ENCODE results near the gene PTPN4. TPM values are rescaled to one million over a fixed set of nuclear protein-coding genes. Genes with fewer than 3 reads are reported as not detected.

PTPN4 gene
- total and polyA plus RNA-seq, 10 of the 15 experiments (the other 5 are each of a cell fraction or from before 2014, with no cell fraction given): 5.0 to 29.7 (median 23.7) TPM

- Histone ChIP-seq H2AFZ (ENCODE audit: control insufficient read depth, low read depth, low read length) (no peak overlapping the region), H3K9me3 (replicated peaks; ENCODE audit: control insufficient read depth, insufficient read depth, low read length) (no peaks in the 10 kb centered on the region), H3K36me3 (ENCODE audit: control insufficient read depth in 2 of 2, insufficient read depth in 2 of 2, low read length in 1 of 2) (no peaks in the 10 kb centered on the region), H3K4me3 (no peak overlapping the region), H3K4me1 (ENCODE audit: control insufficient read depth, insufficient read depth, low read length) (no peaks in the 10 kb centered on the region), H4K20me1 (ENCODE audit: control insufficient read depth, insufficient read depth) (no peaks in the 10 kb centered on the region), H3K27me3 (replicated peaks in 1 of 2; ENCODE audit: control insufficient read depth in 2 of 2, insufficient read depth in 2 of 2, low read length in 1 of 2) (no peaks in the 10 kb centered on the region), H3K4me2 (ENCODE audit: control insufficient read depth, insufficient read depth) (no peak overlapping the region), H3K27ac (ENCODE audit: control insufficient read depth, insufficient read depth) (no peak overlapping the region), H3K79me2 (ENCODE audit: control insufficient read depth, insufficient read depth, low read length) (no peaks in the 10 kb centered on the region), H3K9ac (ENCODE audit: control insufficient read depth, insufficient read depth, low read length) (no peak overlapping the region)
- DNase-seq (ENCODE audit: low read depth, low spot score): no peak
- 65% methylated on average over 3 of the region's 3 CpGs for WGBS (ENCODE audit: insufficient coverage, insufficient replicate concordance, low lambda C conversion rate, missing lambda C conversion rate)
- ChIA-PET RAD21 (ENCODE audit: unreplicated experiment) (no interaction called here), CTCF (interaction anchor here (1.1 to 1.3 kb wide), 2 partner anchors 15 to 235 kb away, joined by 3 read pairs; no protein-coding TSS in a partner anchor), POLR2A (no interaction called here), SMC1A (ENCODE audit: uncharacterized antibody, unreplicated experiment) (interaction anchor here (0.9 to 1.5 kb wide), 4 partner anchors 9 to 236 kb away, joined by 3 to 6 read pairs (median 4); no protein-coding TSS in a partner anchor)
- ATAC-seq: no peak
- BruUV-seq (replicated peaks): no TSS peak
- FAIRE-seq: no peak
- in situ Hi-C loops (cut with MboI): no loop called here
- intact Hi-C loops (cut with micrococcal nuclease; ENCODE audit: unreplicated experiment): no loop called here
- TF ChIP-seq NR2F1 (conservative IDR thresholded peaks at IDR 0.05): no peak
- no peak for TF ChIP-seq TAF1 (IDR thresholded peaks at IDR 0.05; ENCODE audit: borderline replicate concordance, low read depth, low read length)
- no peak for TF ChIP-seq ZBED1 (IDR thresholded peaks at IDR 0.05; ENCODE audit: borderline replicate concordance)
- TF ChIP-seq YY1 (IDR thresholded peaks at IDR 0.05; ENCODE audit: low read depth, low read length): no peak
- TF ChIP-seq SKIL (IDR thresholded peaks at IDR 0.05; ENCODE audit: low read depth, poor library complexity, severe bottlenecking): no peak
- no peak for TF ChIP-seq ZNF687 (IDR thresholded peaks at IDR 0.05)
- no peak for TF ChIP-seq CBX3 (IDR thresholded peaks at IDR 0.05; ENCODE audit: borderline replicate concordance, low read depth)
- no peak for TF ChIP-seq RUNX3 (IDR thresholded peaks at IDR 0.05; ENCODE audit: low read length)
- no peak for TF ChIP-seq ZNF622 (IDR thresholded peaks at IDR 0.05)
- TF ChIP-seq CREM (IDR thresholded peaks at IDR 0.05; ENCODE audit: low read depth): no peak
- TF ChIP-seq SRF (IDR thresholded peaks at IDR 0.05; ENCODE audit: low read depth in 2 of 2, low read length in 2 of 2): no peak
- TF ChIP-seq REST (IDR thresholded peaks at IDR 0.05; ENCODE audit: low read depth, low read length): no peak
- no peak for TF ChIP-seq TCF12 (IDR thresholded peaks at IDR 0.05; ENCODE audit: low read depth, low read length)
- TF ChIP-seq TCF7 (IDR thresholded peaks at IDR 0.05; ENCODE audit: borderline replicate concordance): no peak
- TF ChIP-seq CEBPB (IDR thresholded peaks at IDR 0.05; ENCODE audit: borderline replicate concordance in 1 of 2, low read depth in 2 of 2, low read length in 2 of 2): no peak
- no peak for TF ChIP-seq EED (IDR thresholded peaks at IDR 0.05; ENCODE audit: low read depth)
Measured at GRCh38 chr2:119939915-119940314, 180.2 kb downstream of the PTPN4 start.

Data from GM12878 (cell line).